Occipital lobe (tissue), 2 donors: ENCODE data around the gene CTTNBP2. TPM values are rescaled to one million over a fixed set of nuclear protein-coding genes. Genes with fewer than 3 reads are reported as not detected.

Source experiments
- DNase-seq: peaks from one replicate; lab custom pipeline; 2025; lab: John Stamatoyannopoulos, UW
- total RNA-seq: library from RNA; depleted of rRNA; stranded (reverse); fragments of >200 nt; gene quantifications from one replicate; pipeline ENCODE4 v1.2.3, GENCODE V29; 2014

CTTNBP2 gene
- total RNA-seq: 39.0 TPM

GRCh38 chr7:117873310-117874190 lies at the start of gene CTTNBP2:
CTTNBP2 (minus strand) TSS chr7:117873441; CDS start chr7:117873415, 26 bp downstream.
- DNase-seq: peak; percentile 52

DNA sequence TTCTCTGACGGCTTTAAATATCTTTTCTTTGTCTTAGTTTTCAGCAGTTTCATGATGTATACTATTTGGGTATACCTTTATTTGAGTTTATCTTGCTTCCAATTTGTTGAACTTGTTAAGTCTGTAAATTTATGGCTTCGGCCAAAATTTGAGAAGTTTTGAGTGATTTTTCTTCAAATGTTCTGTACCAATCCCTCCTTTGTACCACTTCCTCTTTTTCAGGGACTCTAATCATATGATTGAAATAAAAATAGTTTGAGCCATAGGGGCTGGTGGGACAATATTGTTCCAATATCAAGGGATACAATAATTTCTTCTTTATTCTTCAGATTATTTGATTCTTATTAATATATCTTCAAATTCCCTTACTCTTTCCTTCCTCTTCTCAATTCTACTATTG lies 43.1 kb upstream of the CTTNBP2 start:
- no peak for DNase-seq

DNA sequence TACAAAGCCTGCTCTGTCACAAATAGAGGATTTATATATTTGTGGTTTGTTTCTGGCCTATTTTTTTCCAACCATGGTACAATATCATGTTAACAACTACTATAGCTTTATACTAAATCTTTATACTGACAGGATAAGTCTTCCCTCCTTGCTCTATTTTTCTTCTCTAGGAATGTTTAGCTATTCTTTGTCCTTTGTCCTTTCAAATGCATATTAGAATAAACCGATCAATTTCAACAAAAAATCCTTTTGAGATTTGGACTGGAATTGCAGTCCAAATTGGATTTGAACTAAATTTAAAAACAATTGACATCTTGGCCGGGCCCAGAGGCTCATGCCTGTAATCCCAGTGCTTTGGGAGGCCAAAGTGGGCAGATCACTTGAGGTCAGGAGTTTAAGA lies 39.2 kb upstream of the CTTNBP2 start:
- DNase-seq: no peak

GRCh38 chr7:117908031-117908795 lies 35.0 kb upstream of the CTTNBP2 start:
- DNase-seq: no peak

DNA sequence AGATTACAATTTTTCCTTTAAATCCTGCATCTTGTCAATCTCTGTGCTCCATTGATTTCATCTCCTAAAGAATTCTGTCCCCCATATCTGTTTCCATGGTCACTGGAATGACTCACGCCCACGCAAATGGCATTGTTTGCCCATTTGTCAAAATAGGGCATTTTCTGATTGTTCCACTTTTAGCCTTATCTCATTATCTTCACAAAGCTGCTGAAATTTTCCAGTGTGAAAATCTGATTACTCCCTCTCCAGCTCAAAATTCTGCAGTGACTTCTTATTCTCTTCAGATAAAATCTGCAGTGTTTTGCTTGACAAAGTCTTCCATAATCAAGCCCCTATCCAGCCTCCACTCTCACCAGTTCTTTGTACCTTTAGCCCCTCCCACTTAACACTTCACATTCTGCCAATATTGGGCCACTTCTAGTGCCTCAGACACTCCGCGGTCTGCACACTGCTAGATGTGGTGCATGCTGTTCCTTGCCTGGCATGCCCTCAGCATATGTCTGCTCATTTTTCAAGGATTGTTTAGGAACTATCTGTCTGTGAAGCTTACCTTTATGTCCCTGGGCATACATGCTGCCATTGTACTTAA lies 33.9 kb upstream of the CTTNBP2 start:
- DNase-seq: no peak

DNA sequence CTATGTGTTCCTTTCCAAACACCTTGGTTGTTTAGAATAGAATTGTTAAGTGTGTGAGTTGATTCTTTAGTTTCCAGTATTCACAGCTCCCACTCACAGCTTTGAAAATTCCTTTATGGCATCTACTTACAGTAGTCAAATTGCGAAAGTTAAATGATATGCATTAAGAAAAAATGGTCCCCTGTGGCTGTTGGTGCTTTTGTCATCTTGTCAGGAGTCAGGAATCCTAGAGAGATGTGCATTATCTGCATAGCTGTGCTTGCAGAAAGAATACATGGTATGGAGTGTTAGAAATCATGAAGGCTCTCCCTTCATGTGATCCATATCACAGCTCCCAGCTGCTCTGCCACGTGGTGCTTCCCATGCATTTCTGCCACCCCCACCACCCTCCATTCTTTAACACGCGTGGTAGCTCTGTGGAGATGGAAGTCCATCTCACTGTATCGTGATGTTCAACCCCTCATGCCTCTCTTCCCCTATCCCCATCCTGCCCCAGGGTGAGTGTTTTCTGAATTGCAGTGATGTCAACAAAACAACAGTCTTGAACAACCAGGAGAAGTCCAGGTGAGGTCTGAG lies 29.2 kb upstream of the CTTNBP2 start:
- DNase-seq: no peak

GRCh38 chr7:117901089-117901797 lies 28.0 kb upstream of the CTTNBP2 start:
- no peak for DNase-seq

- DNase-seq: no peak
Observed at GRCh38 chr7:117896339-117896738, 23.1 kb upstream of the CTTNBP2 start.

- DNase-seq: no peak
Observed at GRCh38 chr7:117895276-117895675, 22.0 kb upstream of the CTTNBP2 start.

GRCh38 chr7:117894037-117894436 lies 20.8 kb upstream of the CTTNBP2 start:
- DNase-seq: no peak

- no peak for DNase-seq
Observed at GRCh38 chr7:117892821-117893220, 19.6 kb upstream of the CTTNBP2 start.

DNA sequence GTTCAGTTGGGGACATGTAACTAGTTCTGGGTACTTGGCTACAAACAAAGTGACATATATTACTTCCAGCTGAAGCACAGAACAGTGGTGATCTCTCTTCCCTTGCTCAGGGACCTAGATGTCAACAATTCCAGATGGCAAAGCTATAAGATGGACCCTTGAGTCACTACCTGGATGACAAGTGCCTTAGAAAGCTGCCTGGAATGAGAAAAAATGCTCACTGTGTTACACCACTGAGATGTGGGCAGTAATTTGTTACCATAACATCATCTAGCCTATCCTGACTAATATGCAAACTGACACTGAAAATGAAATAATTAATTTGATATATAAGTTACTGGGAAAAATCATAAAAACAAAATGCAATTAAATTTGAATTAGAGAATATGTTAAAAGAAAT lies 16.4 kb upstream of the CTTNBP2 start:
- no peak for DNase-seq

GRCh38 chr7:117888627-117889026 lies 15.4 kb upstream of the CTTNBP2 start:
- DNase-seq: no peak

DNA sequence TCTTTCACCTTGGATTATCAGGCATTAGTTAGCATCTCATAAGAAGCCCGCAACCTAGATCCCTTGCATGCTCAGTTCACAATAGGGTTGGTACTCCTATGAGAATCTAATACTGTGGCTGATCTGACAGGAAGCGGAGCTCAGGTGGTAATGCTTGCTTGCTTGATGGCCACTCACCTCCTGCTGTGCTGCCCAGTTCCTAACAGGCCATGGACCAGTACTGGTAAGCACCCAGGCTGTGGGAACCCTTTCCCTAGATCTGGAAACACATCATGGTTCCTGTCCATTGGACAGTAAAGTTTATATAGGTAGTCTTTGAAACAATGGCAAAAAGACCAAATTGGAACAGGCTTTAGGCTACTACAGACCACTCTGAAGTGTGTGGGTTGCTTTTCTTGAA lies 9.4 kb upstream of the CTTNBP2 start:
- no peak for DNase-seq

GRCh38 chr7:117876761-117877160 lies 3.5 kb upstream of the CTTNBP2 start:
- DNase-seq: no peak

DNA sequence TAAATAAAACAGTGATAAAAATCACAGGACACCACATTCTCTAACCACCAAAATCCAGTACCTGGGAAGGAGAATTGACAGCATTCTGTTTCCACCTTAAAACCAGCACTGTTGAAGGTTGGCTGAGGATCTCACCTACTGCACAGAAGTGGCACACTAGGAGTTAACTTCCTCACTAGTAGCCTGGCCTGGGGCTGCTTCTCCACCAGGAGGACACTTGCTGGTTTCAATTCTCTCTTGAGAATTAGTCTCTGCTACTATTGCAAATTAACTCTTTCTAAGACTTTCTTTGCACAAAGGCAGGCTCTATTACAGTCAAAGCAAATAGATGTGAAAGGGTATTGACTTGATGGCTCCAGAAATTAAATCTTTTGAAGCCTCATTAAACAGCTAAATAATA lies 2.3 kb upstream of the CTTNBP2 start:
- DNase-seq: no peak

DNA sequence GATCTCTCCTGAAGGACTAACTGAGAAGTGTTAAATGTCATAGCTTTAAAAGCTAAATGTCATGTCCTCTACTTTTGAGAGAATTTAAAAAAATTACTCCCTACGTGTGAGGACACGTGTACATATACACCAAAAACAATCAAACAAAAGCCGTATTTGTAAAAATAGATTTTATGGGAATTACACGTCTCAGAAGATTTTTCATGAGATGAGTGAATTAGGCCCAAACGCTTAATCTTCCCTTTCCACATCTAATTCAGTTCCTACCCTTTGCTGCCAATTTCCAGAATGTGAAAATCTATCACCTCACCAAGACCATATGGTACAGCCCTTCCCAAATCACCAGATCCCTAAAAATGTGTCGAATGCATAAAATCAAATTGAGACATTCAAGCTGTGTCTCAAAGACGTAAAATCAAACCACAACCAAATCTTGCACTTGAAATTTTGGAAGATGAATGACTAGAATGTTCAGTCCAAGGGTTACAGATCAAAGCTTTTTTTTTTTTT lies 1.0 kb upstream of the CTTNBP2 start:
- DNase-seq: no peak

- DNase-seq: peak; percentile 67
Observed at GRCh38 chr7:117872561-117873309, 506 bp downstream of the CTTNBP2 start.

- peak; percentile 67 for DNase-seq
Observed at GRCh38 chr7:117871778-117872538, 1.3 kb downstream of the CTTNBP2 start.

DNA sequence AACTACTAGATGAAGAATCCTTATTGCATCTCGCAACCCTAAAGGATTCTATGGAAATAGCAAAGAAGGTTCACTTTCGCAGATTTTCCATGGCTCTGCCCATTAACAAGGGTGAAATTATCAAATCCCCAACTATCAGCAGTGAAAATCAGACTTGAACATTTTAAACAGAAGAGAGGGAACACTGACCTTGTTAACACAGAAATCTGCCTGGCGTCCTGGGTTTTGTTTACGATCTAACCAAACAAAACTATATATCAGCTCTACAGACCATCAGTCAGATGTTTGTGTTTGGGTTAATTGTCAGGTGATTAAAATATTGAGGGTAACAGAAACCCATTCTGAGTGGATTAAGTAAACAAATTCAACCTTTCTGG lies 1.9 kb downstream of the CTTNBP2 start:
- DNase-seq: no peak
